Neural progenitor cell (in vitro differentiated cells): ENCODE results near the gene RPS16.

Experiments used
- EZH2 ChIP-seq: fragments of 200-600 bp; sonication (generic); IDR thresholded peaks from 2 replicates; pipeline ENCODE4 v1.6.1; 2017; ENCODE audit warnings: antibody characterized with exemption, mild to moderate bottlenecking, moderate library complexity
- EZH2phosphoT487 ChIP-seq: fragments of 200-600 bp; sonication (generic); IDR thresholded peaks from 2 replicates; pipeline ENCODE4 v1.6.1; 2017; ENCODE audit warnings: antibody characterized with exemption
- TF ChIP-seq, protein P1 (sequence below): fragments of 200-600 bp; sonication (generic); IDR thresholded peaks from 2 replicates; pipeline ENCODE4 v1.5.1; 2017; ENCODE audit warnings: antibody characterized with exemption, mild to moderate bottlenecking

DNA sequence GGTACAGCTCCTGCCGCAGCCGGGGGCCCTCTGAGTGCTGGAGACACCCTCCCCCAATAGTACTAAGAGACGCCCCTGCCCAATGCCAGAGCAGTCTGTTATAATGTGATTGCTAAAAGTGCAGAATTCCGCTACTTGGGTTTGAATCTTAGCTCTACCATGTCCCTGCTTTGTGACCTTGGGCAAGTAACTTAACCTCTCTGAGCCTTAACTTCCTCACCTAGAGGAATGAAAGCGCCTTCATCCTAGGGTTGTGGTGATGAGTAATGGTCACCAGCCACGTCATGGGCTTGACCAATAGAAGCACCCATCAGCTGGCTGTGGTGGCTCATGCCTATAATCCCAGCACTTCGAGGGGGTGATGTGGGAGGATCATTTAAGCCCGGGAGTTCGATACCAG is 16.7 kb downstream of the RPS16 start:
- TF ChIP-seq EZH2 (no peak), EZH2phosphoT487 (no peak)
- TF ChIP-seq, protein P1, sequence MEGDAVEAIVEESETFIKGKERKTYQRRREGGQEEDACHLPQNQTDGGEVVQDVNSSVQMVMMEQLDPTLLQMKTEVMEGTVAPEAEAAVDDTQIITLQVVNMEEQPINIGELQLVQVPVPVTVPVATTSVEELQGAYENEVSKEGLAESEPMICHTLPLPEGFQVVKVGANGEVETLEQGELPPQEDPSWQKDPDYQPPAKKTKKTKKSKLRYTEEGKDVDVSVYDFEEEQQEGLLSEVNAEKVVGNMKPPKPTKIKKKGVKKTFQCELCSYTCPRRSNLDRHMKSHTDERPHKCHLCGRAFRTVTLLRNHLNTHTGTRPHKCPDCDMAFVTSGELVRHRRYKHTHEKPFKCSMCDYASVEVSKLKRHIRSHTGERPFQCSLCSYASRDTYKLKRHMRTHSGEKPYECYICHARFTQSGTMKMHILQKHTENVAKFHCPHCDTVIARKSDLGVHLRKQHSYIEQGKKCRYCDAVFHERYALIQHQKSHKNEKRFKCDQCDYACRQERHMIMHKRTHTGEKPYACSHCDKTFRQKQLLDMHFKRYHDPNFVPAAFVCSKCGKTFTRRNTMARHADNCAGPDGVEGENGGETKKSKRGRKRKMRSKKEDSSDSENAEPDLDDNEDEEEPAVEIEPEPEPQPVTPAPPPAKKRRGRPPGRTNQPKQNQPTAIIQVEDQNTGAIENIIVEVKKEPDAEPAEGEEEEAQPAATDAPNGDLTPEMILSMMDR = no peak
